HG02623 (cell line): ENCODE results near the gene ALS2CL.

Source experiments
- ATAC-seq: cut with Tn5 transposase; IDR thresholded peaks from one replicate; pipeline ENCODE4 v1.9.1; 2021; ENCODE audit warnings: moderate library complexity; ENCODE audit not compliant: unreplicated experiment

The ALS2CL gene

GRCh38 chr3:46667061-46667621 lies 26.3 kb downstream of the ALS2CL start:
- ATAC-seq = no peak

GRCh38 chr3:46666453-46666845 lies 27.0 kb downstream of the ALS2CL start:
- ATAC-seq = no peak

- no peak for ATAC-seq
Measured at GRCh38 chr3:46665763-46666452, 27.6 kb downstream of the ALS2CL start.

- no peak for ATAC-seq
Measured at GRCh38 chr3:46664971-46665762, 28.3 kb downstream of the ALS2CL start.

GRCh38 chr3:46664188-46664970 lies 29.1 kb downstream of the ALS2CL start:
- ATAC-seq = no peak

- no peak for ATAC-seq
Measured at GRCh38 chr3:46663591-46664135, 29.8 kb downstream of the ALS2CL start.

GRCh38 chr3:46662771-46663551 lies 30.5 kb downstream of the ALS2CL start:
- no peak for ATAC-seq

GRCh38 chr3:46661776-46662766 lies 31.4 kb downstream of the ALS2CL start:
- no peak for ATAC-seq

- ATAC-seq = no peak
Measured at GRCh38 chr3:46660543-46661523, 32.6 kb downstream of the ALS2CL start.

GRCh38 chr3:46660003-46660402 lies 33.5 kb downstream of the ALS2CL start:
- ATAC-seq = no peak

GRCh38 chr3:46659285-46659684 lies 34.2 kb downstream of the ALS2CL start:
- ATAC-seq = no peak

GRCh38 chr3:46656778-46657556 lies 36.5 kb downstream of the ALS2CL start:
- no peak for ATAC-seq

GRCh38 chr3:46655271-46655670 lies 38.2 kb downstream of the ALS2CL start:
- no peak for ATAC-seq

GRCh38 chr3:46651084-46651483 lies 42.4 kb downstream of the ALS2CL start:
- ATAC-seq = no peak

- ATAC-seq = no peak
Measured at GRCh38 chr3:46649436-46649835, 44.0 kb downstream of the ALS2CL start.

- no peak for ATAC-seq
Measured at GRCh38 chr3:46648096-46648495, 45.4 kb downstream of the ALS2CL start.

GRCh38 chr3:46646700-46647099 lies 46.8 kb downstream of the ALS2CL start:
- ATAC-seq = no peak
